ENCODE measurements around the gene EN2.

The EN2 gene

GRCh38 chr7:155488483-155489127, 30.7 kb downstream of the EN2 start:
- DNase-seq, result no peak

- no peak for DNase-seq
These were observed 31.4 kb downstream of the EN2 start for GRCh38 chr7:155489158-155489840.

GRCh38 chr7:155489862-155490696, 32.1 kb downstream of the EN2 start:
- no peak for DNase-seq

GRCh38 chr7:155490697-155491628, 33.0 kb downstream of the EN2 start:
- no peak for DNase-seq

GRCh38 chr7:155491812-155492211, 33.9 kb downstream of the EN2 start:
- DNase-seq, result no peak

GRCh38 chr7:155493744-155494538, 36.0 kb downstream of the EN2 start:
- no peak for DNase-seq

GRCh38 chr7:155494551-155494950, 36.6 kb downstream of the EN2 start:
- DNase-seq, result no peak

- no peak for DNase-seq
These were observed 37.7 kb downstream of the EN2 start for GRCh38 chr7:155495440-155496248.

- DNase-seq, result no peak
These were observed 38.5 kb downstream of the EN2 start for GRCh38 chr7:155496267-155497005.

GRCh38 chr7:155497149-155497901, 39.4 kb downstream of the EN2 start:
- no peak for DNase-seq

GRCh38 chr7:155505422-155505793, 47.5 kb downstream of the EN2 start:
- DNase-seq, result no peak

- no peak for DNase-seq
These were observed 49.0 kb downstream of the EN2 start for GRCh38 chr7:155506854-155507337.

GRCh38 chr7:155507576-155507975, 49.6 kb downstream of the EN2 start:
- no peak for DNase-seq

- DNase-seq, result no peak
These were observed 50.7 kb downstream of the EN2 start for GRCh38 chr7:155508376-155509358.

- no peak for DNase-seq
These were observed 51.4 kb downstream of the EN2 start for GRCh38 chr7:155509359-155509724.

- DNase-seq, result no peak
These were observed 52.0 kb downstream of the EN2 start for GRCh38 chr7:155509725-155510551.
